Measurements from ENCODE around the gene KCNIP1.

- TF ChIP-seq CTCF (IDR thresholded peaks at IDR 0.05) (no peak), POLR2A (IDR thresholded peaks at IDR 0.05) (no peak)
Observed at GRCh38 chr5:170627271-170627670, 123.5 kb downstream of the KCNIP1 start.
